Measurements from ENCODE around the gene ADARB1.

ADARB1 gene

GRCh38 chr21:45196620-45197019 is 122.2 kb downstream of the ADARB1 start:
- no peak overlapping the region for H3K27ac ChIP-seq (ENCODE audit: poor library complexity, severe bottlenecking)
- H3K4me1 ChIP-seq (ENCODE audit: insufficient read depth, poor library complexity, severe bottlenecking): no peaks in the 10 kb centered on the region
- no peak overlapping the region for H3K4me3 ChIP-seq (ENCODE audit: severe bottlenecking)
- ATAC-seq (ENCODE audit: low read depth) (no peak), DNase-seq (ENCODE audit: low spot score) (no peak)
- no peak for TF ChIP-seq CTCF (IDR thresholded peaks at IDR 0.05; ENCODE audit: poor library complexity, severe bottlenecking)
- H3K9me3 ChIP-seq (ENCODE audit: severe bottlenecking): no peaks in the 10 kb centered on the region
- H3K36me3 ChIP-seq (ENCODE audit: low read depth): peaks cover 4% of the 10 kb centered on the region; the same call in 1 of the 2 replicates
- no peaks in the 10 kb centered on the region for H3K27me3 ChIP-seq (ENCODE audit: insufficient read depth, poor library complexity, severe bottlenecking)

- no peak for ATAC-seq (ENCODE audit: low read depth)
- Histone ChIP-seq H3K27ac (ENCODE audit: poor library complexity, severe bottlenecking) (no peak overlapping the region), H3K36me3 (ENCODE audit: low read depth) (peaks cover 4% of the 10 kb centered on the region; the same call in 1 of the 2 replicates), H3K9me3 (ENCODE audit: severe bottlenecking) (no peaks in the 10 kb centered on the region), H3K4me1 (ENCODE audit: insufficient read depth, poor library complexity, severe bottlenecking) (no peaks in the 10 kb centered on the region), H3K27me3 (ENCODE audit: insufficient read depth, poor library complexity, severe bottlenecking) (no peaks in the 10 kb centered on the region), H3K4me3 (ENCODE audit: severe bottlenecking) (no peak overlapping the region)
- TF ChIP-seq CTCF (IDR thresholded peaks at IDR 0.05; ENCODE audit: poor library complexity, severe bottlenecking): no peak
- no peak for DNase-seq (ENCODE audit: low spot score)
Observed at GRCh38 chr21:45199201-45199600, 124.8 kb downstream of the ADARB1 start.

GRCh38 chr21:45200031-45200430 is 125.7 kb downstream of the ADARB1 start:
- no peak for TF ChIP-seq CTCF (IDR thresholded peaks at IDR 0.05; ENCODE audit: poor library complexity, severe bottlenecking)
- no peaks in the 10 kb centered on the region for H3K9me3 ChIP-seq (ENCODE audit: severe bottlenecking)
- ATAC-seq (ENCODE audit: low read depth) (no peak), DNase-seq (ENCODE audit: low spot score) (no peak)
- no peaks in the 10 kb centered on the region for H3K4me1 ChIP-seq (ENCODE audit: insufficient read depth, poor library complexity, severe bottlenecking)
- peaks cover 7% of the 10 kb centered on the region; the same call in 1 of the 2 replicates for H3K36me3 ChIP-seq (ENCODE audit: low read depth)
- no peak overlapping the region for H3K4me3 ChIP-seq (ENCODE audit: severe bottlenecking)
- no peaks in the 10 kb centered on the region for H3K27me3 ChIP-seq (ENCODE audit: insufficient read depth, poor library complexity, severe bottlenecking)
- no peak overlapping the region for H3K27ac ChIP-seq (ENCODE audit: poor library complexity, severe bottlenecking)

GRCh38 chr21:45200581-45201296 is 126.4 kb downstream of the ADARB1 start:
- TF ChIP-seq CTCF (IDR thresholded peaks at IDR 0.05; ENCODE audit: poor library complexity, severe bottlenecking): no peak
- H3K36me3 ChIP-seq (ENCODE audit: low read depth): peaks cover 6% of the 10 kb centered on the region; the same call in 1 of the 2 replicates
- H3K4me1 ChIP-seq (ENCODE audit: insufficient read depth, poor library complexity, severe bottlenecking): no peaks in the 10 kb centered on the region
- no peaks in the 10 kb centered on the region for H3K9me3 ChIP-seq (ENCODE audit: severe bottlenecking)
- no peak for ATAC-seq (ENCODE audit: low read depth)
- H3K27ac ChIP-seq (ENCODE audit: poor library complexity, severe bottlenecking): no peak overlapping the region
- H3K4me3 ChIP-seq (ENCODE audit: severe bottlenecking): no peak overlapping the region
- DNase-seq (ENCODE audit: low spot score): no peak
- H3K27me3 ChIP-seq (ENCODE audit: insufficient read depth, poor library complexity, severe bottlenecking): no peaks in the 10 kb centered on the region

DNA sequence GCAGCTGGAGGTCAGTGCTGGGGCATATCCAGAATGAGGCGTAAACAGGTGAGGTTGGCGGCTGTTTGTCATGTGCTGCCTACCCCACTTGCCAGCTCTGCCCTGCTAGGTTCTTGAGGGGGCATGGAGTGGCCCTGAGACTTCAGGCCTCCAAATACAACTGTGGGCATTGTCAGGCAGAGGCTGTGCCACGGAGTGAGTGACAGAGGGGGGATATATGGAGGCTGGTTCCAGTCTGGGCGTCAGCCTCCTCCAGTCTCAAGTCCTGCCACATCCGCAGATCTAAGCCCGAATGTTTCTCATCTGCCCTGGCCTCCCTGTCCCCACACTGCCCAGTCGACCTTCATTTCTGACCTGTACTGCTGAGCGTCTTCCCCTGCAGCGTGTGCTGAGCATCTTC is 128.0 kb downstream of the ADARB1 start:
- Histone ChIP-seq H3K9me3 (ENCODE audit: severe bottlenecking) (no peaks in the 10 kb centered on the region), H3K4me3 (ENCODE audit: severe bottlenecking) (no peak overlapping the region), H3K36me3 (ENCODE audit: low read depth) (0 out of 2 replicates have a peak, but pooled peaks cover 11% of the 10 kb centered on the region), H3K4me1 (ENCODE audit: insufficient read depth, poor library complexity, severe bottlenecking) (no peaks in the 10 kb centered on the region), H3K27me3 (ENCODE audit: insufficient read depth, poor library complexity, severe bottlenecking) (no peaks in the 10 kb centered on the region), H3K27ac (ENCODE audit: poor library complexity, severe bottlenecking) (no peak overlapping the region)
- DNase-seq (ENCODE audit: low spot score) (no peak), ATAC-seq (ENCODE audit: low read depth) (no peak)
- TF ChIP-seq CTCF (IDR thresholded peaks at IDR 0.05; ENCODE audit: poor library complexity, severe bottlenecking): no peak

Data from RWPE2 (cell line).